HEK293 (cell line): ENCODE results near the gene POFUT2.
A peak's percentile ranks its signal among the peaks of the same experiment; 100 is the strongest.

Source experiments
- CTCF ChIA-PET: fragments of 350-600 bp; formaldehyde crosslinking; extraction: SDS; loops from one replicate; lab custom pipeline; 2021; ENCODE audit warnings: antibody characterized with exemption; lab: Yijun Ruan, JAX
- POLR2A ChIA-PET: fragments of 300-600 bp; formaldehyde crosslinking; extraction: SDS; loops from one replicate; lab custom pipeline; 2020; ENCODE audit warnings: antibody characterized with exemption, inconsistent platforms; lab: Yijun Ruan, JAX
- H3K27ac ChIP-seq: fragments of 200-500 bp; sonication (Bioruptor generic); 2 replicates; pipeline ENCODE4 v1.5.1; 2014; ENCODE audit warnings: low read depth, low read length, control low read depth, inconsistent platforms; ENCODE audit errors: extremely low read depth
- H3K36me3 ChIP-seq, 2 experiments: fragments of 200-500 bp in 1 of 2; sonication (Bioruptor generic) in 1 of 2; 1 replicate in 1 of 2; 2 replicates in 1 of 2; pipeline ENCODE4 v1.5.1; 2014 to 2017; ENCODE audit warnings: inconsistent platforms in 2 of 2, low read length in 2 of 2; ENCODE audit not compliant: control insufficient read depth in 2 of 2, insufficient read depth in 1 of 2
- H3K4me1 ChIP-seq: fragments of 200-500 bp; sonication (Bioruptor generic); 2 replicates; pipeline ENCODE4 v1.5.1; 2014; ENCODE audit warnings: mild to moderate bottlenecking, low read length, inconsistent platforms; ENCODE audit not compliant: control insufficient read depth, insufficient read depth
- H3K4me3 ChIP-seq: 2 replicates; pipeline ENCODE4 v1.5.1; 2011; ENCODE audit warnings: low read depth, mild to moderate bottlenecking, control low read depth, low read length, moderate library complexity
- H3K9me3 ChIP-seq: fragments of 200-500 bp; sonication (Bioruptor generic); 2 replicates; pipeline ENCODE4 v1.5.1; 2014; ENCODE audit warnings: low read depth, low read length, inconsistent platforms; ENCODE audit not compliant: control insufficient read depth, insufficient read depth
- SCRT1 ChIP-seq: fragments of 450-650 bp; formaldehyde crosslinking; IDR thresholded peaks from 2 replicates; pipeline ENCODE4 v1.5.1; 2016; ENCODE audit warnings: missing biosample characterization, missing genetic modification characterization, borderline replicate concordance
- ZBTB11 ChIP-seq: fragments of 450-650 bp; formaldehyde crosslinking; conservative IDR thresholded peaks from 2 replicates; pipeline ENCODE4 v1.5.1; 2016; ENCODE audit warnings: low read depth, missing biosample characterization, missing genetic modification characterization
- ZBTB17 ChIP-seq: fragments of 450-650 bp; formaldehyde crosslinking; IDR thresholded peaks from 2 replicates; pipeline ENCODE4 v1.5.1; 2016; ENCODE audit warnings: missing biosample characterization, missing genetic modification characterization
- ZIC2 ChIP-seq: fragments of 450-650 bp; formaldehyde crosslinking; IDR thresholded peaks from 2 replicates; pipeline ENCODE4 v1.5.1; 2016; ENCODE audit warnings: missing biosample characterization, missing genetic modification characterization
- ZNF148 ChIP-seq: fragments of 450-650 bp; formaldehyde crosslinking; IDR thresholded peaks from 2 replicates; pipeline ENCODE4 v1.5.0; 2017; ENCODE audit warnings: missing biosample characterization, missing genetic modification characterization, borderline replicate concordance
- ZNF169 ChIP-seq: fragments of 450-650 bp; formaldehyde crosslinking; IDR thresholded peaks from 2 replicates; pipeline ENCODE4 v1.5.1; 2016; ENCODE audit warnings: missing biosample characterization, missing genetic modification characterization
- ZNF19 ChIP-seq: fragments of 450-650 bp; formaldehyde crosslinking; IDR thresholded peaks from 2 replicates; pipeline ENCODE4; 2016; ENCODE audit warnings: missing biosample characterization, missing genetic modification characterization, low read depth
- ZNF223 ChIP-seq: fragments of 450-650 bp; formaldehyde crosslinking; IDR thresholded peaks from 2 replicates; pipeline ENCODE4 v1.5.1; 2016; ENCODE audit warnings: missing biosample characterization, missing genetic modification characterization
- ZNF274 ChIP-seq, 2 experiments: fragments of 200-500 bp in 1 of 2; fragments of 450-650 bp in 1 of 2; sonication (Bioruptor generic) in 1 of 2; formaldehyde crosslinking in 1 of 2; IDR thresholded peaks; 2 replicates each; pipeline versions ENCODE4 v1.5.1 to v1.6.1; 2014 to 2016; ENCODE audit warnings: borderline replicate concordance in 1 of 2, inconsistent platforms in 1 of 2, low read length in 1 of 2, missing biosample characterization in 1 of 2, missing genetic modification characterization in 1 of 2
- ZNF37A ChIP-seq: fragments of 450-650 bp; IDR thresholded peaks from 2 replicates; pipeline ENCODE4 v1.5.1; 2018; ENCODE audit warnings: missing biosample characterization, missing genetic modification characterization
- ZNF423 ChIP-seq: fragments of 450-650 bp; formaldehyde crosslinking; IDR thresholded peaks from 2 replicates; pipeline ENCODE4 v1.5.1; 2016; ENCODE audit warnings: missing biosample characterization, missing genetic modification characterization
- ZNF426 ChIP-seq: fragments of 450-650 bp; formaldehyde crosslinking; IDR thresholded peaks from 2 replicates; pipeline ENCODE4 v1.5.1; 2017; ENCODE audit warnings: missing biosample characterization, missing genetic modification characterization, mild to moderate bottlenecking, inconsistent platforms, moderate library complexity
- ZNF549 ChIP-seq: fragments of 450-650 bp; IDR thresholded peaks from 2 replicates; pipeline ENCODE4 v1.5.1; 2018; ENCODE audit warnings: missing biosample characterization, missing genetic modification characterization, mild to moderate bottlenecking, inconsistent platforms, moderate library complexity
- ZNF571 ChIP-seq: fragments of 450-650 bp; formaldehyde crosslinking; IDR thresholded peaks from 2 replicates; pipeline ENCODE4 v1.5.0; 2017; ENCODE audit warnings: missing biosample characterization, missing genetic modification characterization
- ZNF660 ChIP-seq: fragments of 450-650 bp; IDR thresholded peaks from 2 replicates; pipeline ENCODE4 v1.5.1; 2018; ENCODE audit warnings: missing biosample characterization, mild to moderate bottlenecking, missing genetic modification characterization
- ZNF670 ChIP-seq: fragments of 450-650 bp; formaldehyde crosslinking; IDR thresholded peaks from 2 replicates; pipeline ENCODE4 v1.5.1; 2016; ENCODE audit warnings: missing biosample characterization, missing genetic modification characterization, low read depth
- ZNF707 ChIP-seq: fragments of 450-650 bp; formaldehyde crosslinking; IDR thresholded peaks from 2 replicates; pipeline ENCODE4 v1.5.1; 2016; ENCODE audit warnings: missing biosample characterization, missing genetic modification characterization
- ZNF76 ChIP-seq: fragments of 450-650 bp; formaldehyde crosslinking; IDR thresholded peaks from 2 replicates; pipeline ENCODE4; 2016; ENCODE audit warnings: low read depth, missing biosample characterization, missing genetic modification characterization, borderline replicate concordance
- ZNF785 ChIP-seq: fragments of 450-650 bp; formaldehyde crosslinking; IDR thresholded peaks from 2 replicates; pipeline ENCODE4 v1.5.1; 2016; ENCODE audit warnings: missing biosample characterization, missing genetic modification characterization
- ZNF837 ChIP-seq: fragments of 450-650 bp; formaldehyde crosslinking; IDR thresholded peaks from 2 replicates; pipeline ENCODE4 v1.5.1; 2016; ENCODE audit warnings: missing biosample characterization, missing genetic modification characterization
- ZSCAN30 ChIP-seq: fragments of 450-650 bp; IDR thresholded peaks from 2 replicates; pipeline ENCODE4 v1.5.1; 2018; ENCODE audit warnings: missing biosample characterization, mild to moderate bottlenecking, missing genetic modification characterization, moderate library complexity
- ZXDB ChIP-seq: fragments of 450-650 bp; formaldehyde crosslinking; IDR thresholded peaks from 2 replicates; pipeline ENCODE4 v1.5.1; 2016; ENCODE audit warnings: missing biosample characterization, missing genetic modification characterization

The POFUT2 gene

GRCh38 chr21:45253633-45254459 is 33.8 kb downstream of the POFUT2 start (continued):
- TF ChIP-seq ZNF19 (tag by site-specific recombination): no peak
- TF ChIP-seq, all 188 proteins: peak for 0

DNA sequence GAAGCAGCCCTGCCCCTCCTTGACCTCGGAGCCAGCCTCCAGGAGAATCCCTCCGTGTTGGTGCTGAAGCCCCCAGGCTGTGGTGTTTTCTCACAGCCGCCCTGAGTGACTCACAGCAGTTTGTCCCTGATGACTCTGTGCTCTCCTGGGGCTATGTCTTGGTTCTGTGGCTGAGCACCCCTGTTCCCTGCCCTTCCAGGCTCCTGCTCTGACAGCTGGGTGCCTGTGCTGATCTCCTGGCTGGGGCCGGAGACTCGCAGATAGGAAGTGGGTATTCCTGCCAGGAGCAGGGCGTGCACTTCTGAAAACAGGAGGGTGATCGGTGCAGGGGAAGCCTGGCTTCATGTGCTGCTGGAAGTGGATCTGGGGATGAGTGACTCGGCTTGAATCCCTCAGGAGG is 34.5 kb downstream of the POFUT2 start:
- H3K36me3 ChIP-seq: no peaks in the 10 kb centered on the region
- TF ChIP-seq ZNF670 (tag by site-specific recombination) (no peak), ZNF785 (no peak), ZBTB11 (tag by site-specific recombination) (no peak), SCRT1 (tag by site-specific recombination) (no peak), ZIC2 (tag by site-specific recombination) (peak; percentile 86), ZBTB17 (tag by site-specific recombination) (peak; percentile 31; the same call in 1 of the 2 replicates)
- TF ChIP-seq, all 188 proteins: peak for 2
- Histone ChIP-seq H3K4me3 (no peak overlapping the region), H3K4me1 (no peaks in the 10 kb centered on the region), H3K9me3 (no peaks in the 10 kb centered on the region), H3K27ac (no peak overlapping the region)
- POLR2A ChIA-PET: no interaction called here
- CTCF ChIA-PET: no interaction called here

DNA sequence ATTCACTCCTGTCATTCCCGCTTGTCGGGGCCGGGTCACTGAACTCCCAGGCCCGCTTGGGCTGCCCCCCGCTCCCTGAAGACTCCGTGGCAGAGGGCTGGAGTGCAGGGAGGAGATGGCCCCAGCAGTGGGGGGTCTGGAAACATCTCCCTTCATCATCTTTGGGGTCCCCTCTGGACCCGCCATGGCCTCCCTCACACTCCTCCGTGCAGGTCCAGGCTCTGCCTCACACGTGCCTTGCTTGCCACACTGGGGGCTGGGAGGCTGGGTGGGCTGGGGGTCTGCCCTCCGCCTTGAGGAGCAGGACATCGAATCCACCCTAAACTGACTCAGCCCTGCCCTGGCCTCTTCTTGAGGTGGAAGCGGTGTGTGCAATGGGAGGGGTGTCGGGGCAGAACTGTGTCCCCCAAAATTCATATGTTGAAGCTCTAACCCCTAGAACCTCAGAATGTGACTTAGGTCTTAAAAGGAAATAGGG is 35.2 kb downstream of the POFUT2 start:
- H3K9me3 ChIP-seq: no peaks in the 10 kb centered on the region
- no peak overlapping the region for H3K27ac ChIP-seq
- no peak for TF ChIP-seq ZSCAN30 (tag by site-specific recombination)
- TF ChIP-seq ZNF837 (tag by site-specific recombination): no peak
- TF ChIP-seq ZNF274 (IDR thresholded peaks at IDR 0.05; ENCODE audit: low read length): no peak
- no peak for TF ChIP-seq ZNF274 (tag by site-specific recombination; IDR thresholded peaks at IDR 0.05; ENCODE audit: borderline replicate concordance)
- H3K4me1 ChIP-seq: no peaks in the 10 kb centered on the region
- CTCF ChIA-PET: no interaction called here
- no peaks in the 10 kb centered on the region for H3K36me3 ChIP-seq
- POLR2A ChIA-PET: no interaction called here
- no peak overlapping the region for H3K4me3 ChIP-seq

- Histone ChIP-seq H3K27ac (no peak overlapping the region), H3K9me3 (no peaks in the 10 kb centered on the region), H3K4me3 (no peak overlapping the region), H3K4me1 (no peaks in the 10 kb centered on the region), H3K36me3 (no peaks in the 10 kb centered on the region)
- ChIA-PET CTCF (no interaction called here), POLR2A (no interaction called here)
- TF ChIP-seq ZNF76 (no peak), ZNF549 (no peak), ZXDB (tag by site-specific recombination) (no peak), ZNF223 (tag by site-specific recombination) (no peak), ZNF169 (no peak), ZNF37A (no peak), ZNF707 (no peak), ZNF423 (tag by site-specific recombination) (no peak), ZSCAN30 (tag by site-specific recombination) (no peak), ZNF571 (no peak), ZNF148 (tag by site-specific recombination) (no peak), ZNF660 (tag by site-specific recombination) (no peak), ZNF426 (tag by site-specific recombination) (no peak)
Measured at GRCh38 chr21:45251635-45252447, 35.9 kb downstream of the POFUT2 start.
